Spinal cord (tissue), 10 donors: Measurements from ENCODE around the gene FATE1. TPM values are rescaled to one million over a fixed set of nuclear protein-coding genes. Genes with fewer than 3 reads are reported as not detected.

Experiments
- DNase-seq, 6 donors: peaks; one replicate each; pipeline versions ENCODE4 v3.0.0 to v3.0.0-alpha.2; 2013 to 2015; ENCODE audit warnings: low spot score in 6 of 6, low read depth in 4 of 6
- H3K27ac ChIP-seq: one replicate; pipeline ENCODE4 v1.5.1; 2013; ENCODE audit warnings: low read depth, low read length, control low read depth
- H3K27me3 ChIP-seq: one replicate; pipeline ENCODE4 v1.6.1; 2013; ENCODE audit warnings: low read length; ENCODE audit not compliant: control insufficient read depth, insufficient read depth
- H3K36me3 ChIP-seq: one replicate; pipeline ENCODE4 v1.6.1; 2013; ENCODE audit warnings: low read length; ENCODE audit not compliant: control insufficient read depth, insufficient read depth
- H3K4me1 ChIP-seq: one replicate; pipeline ENCODE4 v1.6.1; 2013; ENCODE audit warnings: low read length; ENCODE audit not compliant: control insufficient read depth, insufficient read depth
- H3K4me3 ChIP-seq: one replicate; pipeline ENCODE4 v1.5.1; 2013; ENCODE audit warnings: low read depth, low read length, control low read depth
- H3K9me3 ChIP-seq: one replicate; pipeline ENCODE4 v1.6.1; 2013; ENCODE audit warnings: low read length; ENCODE audit not compliant: control insufficient read depth, insufficient read depth
- WGBS: methylation state at CpG from one replicate; pipeline ENCODE4 v1.1.5; 2013; ENCODE audit warnings: missing lambda C conversion rate; ENCODE audit not compliant: insufficient coverage; 5-methylcytosine and 5-hydroxymethylcytosine counted together
- polyA plus RNA-seq, 2 donors: library from polyadenylated mRNA; unstranded; fragments of 120-200 nt; gene quantifications; one replicate each; pipeline ENCODE4 v1.2.1, GENCODE V29; 2013; ENCODE audit not compliant: insufficient read length in 2 of 2
- total RNA-seq, 2 donors: library from RNA; depleted of rRNA in 1 of 2; stranded (reverse); fragments of 120-200 nt in 1 of 2; fragments of >200 nt in 1 of 2; gene quantifications; one replicate each; pipeline versions ENCODE4 v1.2.3 to v1.2.4, GENCODE V29; 2013 to 2014
- donor health status: healthy.

Gene FATE1
- total and polyA plus RNA-seq, 4 donors, result 0.15 to 0.39 TPM; not detected in 2

GRCh38 chrX:151713849-151714248, 2.0 kb upstream of the FATE1 start:
- H3K9me3 ChIP-seq, result no peaks in the 10 kb centered on the region
- no peak for DNase-seq
- no peak overlapping the region for H3K4me3 ChIP-seq
- WGBS, result 67% methylated on average over 2 of the region's 3 CpGs
- H3K27ac ChIP-seq, result no peak overlapping the region
- H3K27me3 ChIP-seq, result no peaks in the 10 kb centered on the region
- no peaks in the 10 kb centered on the region for H3K36me3 ChIP-seq
- no peaks in the 10 kb centered on the region for H3K4me1 ChIP-seq

- Histone ChIP-seq H3K9me3 (no peaks in the 10 kb centered on the region), H3K4me3 (no peak overlapping the region), H3K36me3 (no peaks in the 10 kb centered on the region), H3K27ac (no peak overlapping the region), H3K27me3 (no peaks in the 10 kb centered on the region), H3K4me1 (no peaks in the 10 kb centered on the region)
- WGBS, result 61% methylated on average over 4 of the region's 5 CpGs
- no peak for DNase-seq
Measured at GRCh38 chrX:151714362-151714761, 1.5 kb upstream of the FATE1 start.

GRCh38 chrX:151722241-151722846, 6.5 kb downstream of the FATE1 start:
- peak in 2 of 6 donors; percentile 32 to 51 for DNase-seq
- H3K27me3 ChIP-seq, result peaks cover 5% of the 10 kb centered on the region
- 28% methylated on average over 22 of the region's 24 CpGs for WGBS
- H3K4me1 ChIP-seq, result peaks cover 9% of the 10 kb centered on the region
- no peak overlapping the region for H3K27ac ChIP-seq
- H3K4me3 ChIP-seq, result no peak overlapping the region
- H3K9me3 ChIP-seq, result no peaks in the 10 kb centered on the region
- H3K36me3 ChIP-seq, result no peaks in the 10 kb centered on the region

GRCh38 chrX:151723156-151723760, 7.4 kb downstream of the FATE1 start:
- 83% methylated on average over 5 of the region's 7 CpGs for WGBS
- no peak for DNase-seq
- no peaks in the 10 kb centered on the region for H3K9me3 ChIP-seq
- H3K27ac ChIP-seq, result no peak overlapping the region
- no peak overlapping the region for H3K4me3 ChIP-seq
- peaks cover 9% of the 10 kb centered on the region for H3K4me1 ChIP-seq
- H3K36me3 ChIP-seq, result no peaks in the 10 kb centered on the region
- peaks cover 5% of the 10 kb centered on the region for H3K27me3 ChIP-seq

- Histone ChIP-seq H3K4me1 (peaks cover 9% of the 10 kb centered on the region), H3K27me3 (peaks cover 5% of the 10 kb centered on the region), H3K36me3 (no peaks in the 10 kb centered on the region), H3K9me3 (no peaks in the 10 kb centered on the region), H3K4me3 (no peak overlapping the region), H3K27ac (no peak overlapping the region)
- DNase-seq, result no peak
- 53% methylated on average over 7 of the region's 7 CpGs for WGBS
Measured at GRCh38 chrX:151724563-151725337, 8.9 kb downstream of the FATE1 start.

- H3K4me3 ChIP-seq, result no peak overlapping the region
- 45% methylated on average over 1 of the region's 1 CpG for WGBS
- H3K9me3 ChIP-seq, result no peaks in the 10 kb centered on the region
- no peak for DNase-seq
- no peak overlapping the region for H3K27ac ChIP-seq
- H3K36me3 ChIP-seq, result no peaks in the 10 kb centered on the region
- H3K4me1 ChIP-seq, result peaks cover 9% of the 10 kb centered on the region
- peaks cover 5% of the 10 kb centered on the region for H3K27me3 ChIP-seq
Measured at GRCh38 chrX:151725338-151725614, 9.4 kb downstream of the FATE1 start.

- Histone ChIP-seq H3K27me3 (peaks cover 5% of the 10 kb centered on the region), H3K27ac (no peak overlapping the region), H3K36me3 (no peaks in the 10 kb centered on the region), H3K9me3 (no peaks in the 10 kb centered on the region), H3K4me1 (peaks cover 9% of the 10 kb centered on the region), H3K4me3 (no peak overlapping the region)
- no peak for DNase-seq
- 71% methylated on average over 5 of the region's 5 CpGs for WGBS
Measured at GRCh38 chrX:151726751-151727150, 10.9 kb downstream of the FATE1 start.

GRCh38 chrX:151727346-151727745, 11.5 kb downstream of the FATE1 start:
- DNase-seq, result no peak
- Histone ChIP-seq H3K27ac (no peak overlapping the region), H3K27me3 (peaks cover 4% of the 10 kb centered on the region), H3K36me3 (no peaks in the 10 kb centered on the region), H3K9me3 (no peaks in the 10 kb centered on the region), H3K4me3 (no peak overlapping the region), H3K4me1 (peaks cover 9% of the 10 kb centered on the region)
- WGBS, result 71% methylated on average over 4 of the region's 4 CpGs

- Histone ChIP-seq H3K27me3 (peaks cover 3% of the 10 kb centered on the region), H3K36me3 (no peaks in the 10 kb centered on the region), H3K9me3 (no peaks in the 10 kb centered on the region), H3K4me3 (no peak overlapping the region), H3K27ac (no peak overlapping the region), H3K4me1 (peaks cover 9% of the 10 kb centered on the region)
- no peak for DNase-seq
- WGBS, result 60% methylated on average over 4 of the region's 4 CpGs
Measured at GRCh38 chrX:151729056-151729725, 13.4 kb downstream of the FATE1 start.
